Testis (tissue), 3 donors: ENCODE results near the gene ZBTB26. TPM values are rescaled to one million over a fixed set of nuclear protein-coding genes. Genes with fewer than 3 reads are reported as not detected.

Experiments
- DNase-seq: peaks from one replicate; pipeline ENCODE4 v3.0.0-alpha.2; 2019
- H3K27ac ChIP-seq, 2 donors: fragments of 200-600 bp; sonication (generic); one replicate each; pipeline ENCODE4 v1.5.1; 2019
- H3K27me3 ChIP-seq: fragments of 200-600 bp; sonication (generic); one replicate; pipeline ENCODE4 v1.5.1; 2019
- H3K36me3 ChIP-seq: fragments of 200-600 bp; sonication (generic); one replicate; pipeline ENCODE4 v1.5.1; 2017; ENCODE audit warnings: low read depth; ENCODE audit errors: missing control alignments
- H3K4me1 ChIP-seq: fragments of 200-600 bp; sonication (generic); one replicate; pipeline ENCODE4 v1.5.1; 2019
- H3K4me3 ChIP-seq, 2 donors: fragments of 200-600 bp; sonication (generic); one replicate each; pipeline ENCODE4 v1.5.1; 2017 to 2019
- H3K9me3 ChIP-seq: fragments of 200-600 bp; sonication (generic); one replicate; pipeline ENCODE4 v1.5.1; 2017
- POLR2A ChIP-seq: fragments of 450-650 bp; IDR thresholded peaks from one replicate; pipeline ENCODE4 v1.6.1; 2017; ENCODE audit warnings: antibody characterized with exemption, mild to moderate bottlenecking, moderate library complexity
- WGBS, 2 donors: methylation state at CpG; one replicate each; pipeline ENCODE4 v1.1.5; 2018; 5-methylcytosine and 5-hydroxymethylcytosine counted together
- intact Hi-C: fragments of 100-400 bp; cut with DNase I; formaldehyde crosslinking; loops from one replicate; pipeline ENCODE4 v1.15.1; 2023; ENCODE audit warnings: low total_unique reads
- polyA plus RNA-seq: library from polyadenylated mRNA; stranded (reverse); fragments of 350-450 nt; fragmentation: Illumina TruSeq; extraction: RNeasy Lipid Tissue Mini Kit (QIAGEN cat#74804); gene quantifications from one replicate; pipeline ENCODE4 v1.2.3, GENCODE V29; 2014; ENCODE audit warnings: low read depth, low replicate concordance; ENCODE audit not compliant: insufficient read depth
- total RNA-seq, 2 donors: library from RNA; depleted of rRNA; stranded (reverse); fragments of >200 nt; gene quantifications; one replicate each; pipeline ENCODE4 v1.2.3, GENCODE V29; 2016
- TF ChIP-seq, protein P1 (sequence below), 3 experiments: fragments of 450-650 bp in 2 of 3; fragments of 200-600 bp in 1 of 3; sonication (generic) in 1 of 3; IDR thresholded peaks; one replicate each; pipeline ENCODE4 v1.5.1; 2016 to 2019; ENCODE audit warnings: antibody characterized with exemption in 3 of 3, mild to moderate bottlenecking in 2 of 3, moderate library complexity in 1 of 3

Gene ZBTB26
- total and polyA plus RNA-seq, 3 donors from 2014 or later, result 16.8 to 23.1 (median 17.3) TPM

DNA sequence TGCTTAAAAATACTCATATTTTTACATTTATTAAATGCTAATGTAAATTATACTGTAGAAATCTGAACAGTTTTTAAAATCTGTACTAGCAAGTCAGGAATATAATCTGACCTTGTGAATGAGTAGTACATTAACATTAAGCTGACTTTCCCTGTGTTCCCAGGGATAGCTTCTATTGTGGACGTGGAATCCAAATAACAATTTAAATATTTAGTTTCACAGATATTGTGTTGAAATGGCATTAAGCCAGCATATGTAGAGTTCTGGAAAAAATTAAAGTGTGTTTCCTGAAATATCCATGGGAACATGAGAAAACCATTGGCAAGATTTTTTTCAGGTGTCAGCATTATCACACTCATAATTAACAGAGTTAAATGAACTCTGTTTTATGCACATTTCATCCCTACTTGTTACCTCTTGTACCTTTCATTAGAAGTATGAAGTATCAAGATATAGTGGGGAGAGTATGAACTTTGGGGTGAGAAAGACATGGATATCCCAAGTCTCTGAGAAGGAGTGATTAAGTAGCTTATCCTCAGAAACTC, 15.2 kb upstream of the ZBTB26 start:
- Histone ChIP-seq H3K4me3 (no peak overlapping the region), H3K4me1 (peaks cover 26% of the 10 kb centered on the region), H3K36me3 (no peaks in the 10 kb centered on the region), H3K9me3 (no peaks in the 10 kb centered on the region), H3K27me3 (no peaks in the 10 kb centered on the region), H3K27ac (peak overlapping the region in 1 of 2 donors; percentile 10)
- TF ChIP-seq POLR2A, result no peak
- TF ChIP-seq, protein P1, sequence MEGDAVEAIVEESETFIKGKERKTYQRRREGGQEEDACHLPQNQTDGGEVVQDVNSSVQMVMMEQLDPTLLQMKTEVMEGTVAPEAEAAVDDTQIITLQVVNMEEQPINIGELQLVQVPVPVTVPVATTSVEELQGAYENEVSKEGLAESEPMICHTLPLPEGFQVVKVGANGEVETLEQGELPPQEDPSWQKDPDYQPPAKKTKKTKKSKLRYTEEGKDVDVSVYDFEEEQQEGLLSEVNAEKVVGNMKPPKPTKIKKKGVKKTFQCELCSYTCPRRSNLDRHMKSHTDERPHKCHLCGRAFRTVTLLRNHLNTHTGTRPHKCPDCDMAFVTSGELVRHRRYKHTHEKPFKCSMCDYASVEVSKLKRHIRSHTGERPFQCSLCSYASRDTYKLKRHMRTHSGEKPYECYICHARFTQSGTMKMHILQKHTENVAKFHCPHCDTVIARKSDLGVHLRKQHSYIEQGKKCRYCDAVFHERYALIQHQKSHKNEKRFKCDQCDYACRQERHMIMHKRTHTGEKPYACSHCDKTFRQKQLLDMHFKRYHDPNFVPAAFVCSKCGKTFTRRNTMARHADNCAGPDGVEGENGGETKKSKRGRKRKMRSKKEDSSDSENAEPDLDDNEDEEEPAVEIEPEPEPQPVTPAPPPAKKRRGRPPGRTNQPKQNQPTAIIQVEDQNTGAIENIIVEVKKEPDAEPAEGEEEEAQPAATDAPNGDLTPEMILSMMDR (IDR thresholded peaks at IDR 0.05), result no peak
- 60 to 71% methylated on average over 1 of the region's 1 CpG for WGBS, 2 donors
- intact Hi-C loops, result no loop called here
- no peak for DNase-seq

DNA sequence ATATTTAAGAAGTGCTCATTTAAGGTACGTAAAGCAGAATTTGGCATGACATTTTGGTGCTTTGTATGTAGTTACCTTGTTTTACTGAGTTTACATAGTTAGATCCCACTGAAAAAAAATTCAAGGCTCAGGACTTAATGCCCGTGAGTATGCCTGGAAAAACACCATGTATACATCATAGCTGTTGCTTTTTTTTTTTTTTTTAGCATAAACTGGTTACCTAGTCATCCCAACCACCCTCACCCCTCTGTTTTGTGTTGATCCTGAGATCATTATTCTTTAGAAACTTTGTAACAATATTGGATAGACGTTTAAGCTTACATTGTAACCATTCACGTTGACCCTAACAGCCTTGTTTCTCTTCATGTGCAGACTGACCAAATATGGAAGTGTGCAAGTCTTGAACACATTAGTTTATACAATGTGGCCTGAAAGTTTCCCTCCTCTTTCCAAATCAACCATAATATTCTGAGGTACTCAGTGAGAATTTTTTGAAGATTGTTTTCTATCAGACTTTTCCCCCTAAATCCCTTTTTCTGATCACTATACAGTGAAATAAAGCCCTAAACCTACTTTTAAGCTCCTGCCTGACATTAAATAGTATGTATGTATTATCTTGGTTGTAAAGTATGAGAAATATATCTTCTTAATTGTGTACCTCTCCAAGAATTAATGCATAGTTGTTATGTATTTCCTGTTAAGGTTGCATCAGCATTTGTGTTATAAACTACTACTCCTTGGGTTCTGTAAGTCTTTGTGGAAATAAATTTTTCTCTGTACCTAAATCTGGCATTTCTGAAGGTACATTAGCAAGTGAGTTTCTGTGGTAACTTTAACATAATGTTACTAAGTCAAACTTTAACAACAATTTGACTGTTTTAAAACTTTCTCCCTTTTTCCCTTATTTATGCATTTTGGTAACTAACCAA, 13.9 kb upstream of the ZBTB26 start:
- H3K27ac ChIP-seq, result peak overlapping the region; percentile 63 to 72
- 42 to 54% methylated on average over 4 of the region's 4 CpGs for WGBS, 2 donors
- no peak for TF ChIP-seq POLR2A
- TF ChIP-seq, protein P1 (IDR thresholded peaks at IDR 0.05), result no peak
- intact Hi-C loops, result no loop called here
- no peaks in the 10 kb centered on the region for H3K9me3 ChIP-seq
- H3K27me3 ChIP-seq, result no peaks in the 10 kb centered on the region
- H3K4me1 ChIP-seq, result peaks cover 24% of the 10 kb centered on the region
- H3K4me3 ChIP-seq, result no peak overlapping the region
- no peak for DNase-seq
- H3K36me3 ChIP-seq, result no peaks in the 10 kb centered on the region

DNA sequence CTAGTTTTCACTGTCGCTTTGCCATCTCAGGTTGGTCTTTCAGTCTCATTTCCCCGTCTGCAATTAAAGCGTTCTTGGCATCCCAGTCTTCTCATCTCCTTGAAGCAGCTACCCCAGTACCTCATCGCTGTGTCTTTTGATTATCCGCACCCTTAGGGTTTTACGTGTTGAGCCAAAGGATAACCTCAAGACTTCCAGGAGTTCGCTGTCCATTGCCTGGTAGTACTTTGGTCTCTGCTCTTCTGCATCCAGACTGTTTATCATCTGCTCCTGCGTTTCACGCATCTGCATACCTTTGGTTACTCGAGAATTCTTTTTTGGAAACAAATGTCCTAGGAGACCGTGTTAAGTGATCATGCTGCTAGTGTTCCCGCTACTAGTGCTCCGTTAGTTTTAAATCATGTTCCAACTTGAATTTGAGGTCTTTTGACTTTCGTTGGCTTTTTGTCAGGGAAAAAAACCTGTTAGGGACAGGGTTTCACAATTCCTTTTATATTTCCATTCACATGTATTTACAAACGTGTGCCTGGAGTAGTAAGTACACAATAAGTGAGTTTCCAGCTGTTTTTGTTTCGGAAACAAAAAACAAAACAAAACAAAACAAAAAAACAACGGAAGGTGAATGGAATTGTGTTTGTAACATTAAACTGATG, 10.4 kb upstream of the ZBTB26 start:
- TF ChIP-seq, protein P1 (IDR thresholded peaks at IDR 0.05), result no peak
- TF ChIP-seq POLR2A, result no peak
- intact Hi-C loops, result no loop called here
- Histone ChIP-seq H3K36me3 (no peaks in the 10 kb centered on the region), H3K4me3 (peak overlapping the region; percentile 82 to 85), H3K4me1 (peaks cover 25% of the 10 kb centered on the region), H3K27ac (peak overlapping the region; percentile 92 to 94), H3K9me3 (no peaks in the 10 kb centered on the region), H3K27me3 (no peaks in the 10 kb centered on the region)
- no peak for DNase-seq
- 3 to 6% methylated on average over 17 of the region's 17 CpGs for WGBS, 2 donors

DNA sequence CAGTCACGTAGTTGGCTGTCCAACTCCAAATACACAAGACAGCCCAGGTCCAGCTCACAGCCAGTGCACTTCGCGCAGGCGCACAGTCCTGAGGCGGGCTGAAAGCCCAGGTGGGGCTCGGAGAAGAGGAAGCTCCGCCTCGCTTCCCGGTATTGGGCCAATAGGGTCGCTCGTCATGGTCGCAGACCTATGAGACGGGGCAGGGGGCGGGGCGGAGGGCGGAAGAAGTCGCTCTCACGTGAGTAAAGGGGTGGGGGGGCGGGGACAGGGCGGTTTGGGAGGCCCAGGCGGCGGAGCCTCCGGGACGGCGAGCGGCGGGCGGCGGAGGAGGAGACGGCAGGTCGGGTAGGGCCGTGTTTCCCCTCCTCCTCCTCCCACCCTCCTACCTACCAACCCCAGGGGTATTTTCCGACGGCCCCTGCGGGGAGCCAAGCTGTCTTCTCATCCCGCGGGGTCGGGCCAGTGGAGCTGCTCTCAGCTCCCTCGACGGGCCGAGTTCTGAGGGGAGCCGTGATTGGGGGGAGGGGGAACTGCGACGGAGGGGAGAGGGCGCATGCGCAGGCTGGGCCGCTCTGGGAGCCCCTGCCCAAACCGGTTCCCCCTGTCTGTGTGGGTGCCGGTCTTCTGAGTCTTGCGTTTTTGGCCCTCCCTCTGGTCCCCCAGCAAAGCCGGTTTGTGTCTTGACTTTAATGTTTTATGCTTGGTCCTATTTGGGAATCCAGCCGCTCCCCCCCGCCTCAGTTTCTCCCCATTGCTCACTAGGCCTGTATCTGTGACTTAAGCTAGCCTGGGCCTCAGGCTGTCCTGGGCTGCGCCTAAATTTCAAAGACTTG, 9.7 kb upstream of the ZBTB26 start, which contains the start of gene RABGAP1:
TSS of gene RABGAP1 (plus strand) at position 272 of the 833 bp plus-strand sequence. CDS start 16,040 bp downstream, outside the sequence.
- intact Hi-C loops, result no loop called here

More for the DNA sequence above, 9.7 kb upstream of the ZBTB26 start, which contains the start of gene RABGAP1:
- no peak for TF ChIP-seq POLR2A
- TF ChIP-seq, protein P1 (IDR thresholded peaks at IDR 0.05), result no peak
- 0 to 1% methylated on average over 25 to 34 of the region's 54 CpGs for WGBS, 2 donors
- no peaks in the 10 kb centered on the region for H3K9me3 ChIP-seq
- peak within 1 kb of the TSS; percentile 92 to 94 for H3K27ac ChIP-seq
- H3K4me1 ChIP-seq, result peaks cover 26% of the 10 kb centered on the region
- peak within 1 kb of the TSS; percentile 82 to 85 for H3K4me3 ChIP-seq
- no peaks in the 10 kb centered on the region for H3K27me3 ChIP-seq
- H3K36me3 ChIP-seq, result no peaks in the 10 kb centered on the region
- peak; percentile 99 for DNase-seq
